GM12878 (cell line): Measurements from ENCODE around the gene LRRC45. TPM values are rescaled to one million over a fixed set of nuclear protein-coding genes. Genes with fewer than 3 reads are reported as not detected.

Experiments used
- ATAC-seq: fragments of 200-7000 bp; cut with Tn5 transposase; 3 replicates; pipeline ENCODE4 v1.9.1; 2020; ENCODE audit warnings: mild to moderate bottlenecking, moderate library complexity
- BruUV-seq: library from RNA; stranded (reverse); fragments of 400-500 nt; replicated peaks from 2 replicates; lab custom pipeline; 2021; lab: Mats Ljungman, UMichigan
- CTCF ChIA-PET: fragments of 300-600 bp; sonication (Branson Sonifier 250); formaldehyde crosslinking; extraction: SDS; loops from one replicate; lab custom pipeline; 2021; ENCODE audit warnings: inconsistent platforms; lab: Yijun Ruan, JAX
- POLR2A ChIA-PET: fragments of 350-600 bp; formaldehyde crosslinking; extraction: SDS; loops from one replicate; lab custom pipeline; 2021; ENCODE audit warnings: inconsistent platforms; lab: Charles Lee
- RAD21 ChIA-PET: fragments of 300-600 bp; sonication (Branson Sonifier 250); formaldehyde crosslinking; loops from one replicate; lab custom pipeline; 2023; ENCODE audit warnings: antibody characterized with exemption; ENCODE audit not compliant: unreplicated experiment; lab: Charles Lee
- SMC1A ChIA-PET: fragments of 300-600 bp; sonication (Branson Sonifier 250); formaldehyde crosslinking; loops from one replicate; lab custom pipeline; 2023; ENCODE audit not compliant: unreplicated experiment, uncharacterized antibody; lab: Charles Lee
- DNase-seq: peaks from one replicate; pipeline ENCODE4 v3.0.0-alpha.2; 2011; ENCODE audit warnings: low read depth, low spot score
- FAIRE-seq: peaks from 3 replicates; lab custom pipeline; 2011; peaks lifted over from hg19 to GRCh38; lab: Jason Lieb, UNC
- H2AFZ ChIP-seq: 2 replicates; pipeline ENCODE4 v1.6.0; 2011; ENCODE audit warnings: low read depth, low read length, control low read depth; ENCODE audit not compliant: control insufficient read depth
- H3K27ac ChIP-seq: 2 replicates; pipeline ENCODE4 v1.5.1; 2011; ENCODE audit warnings: control low read depth; ENCODE audit not compliant: control insufficient read depth, insufficient read depth
- H3K27me3 ChIP-seq, 2 experiments: replicated peaks in 1 of 2; 2 replicates each; pipeline versions ENCODE4 v1.6.0 to v1.6.1; 2011; ENCODE audit warnings: low read length in 1 of 2; ENCODE audit not compliant: control insufficient read depth in 2 of 2, insufficient read depth in 2 of 2
- H3K36me3 ChIP-seq, 2 experiments: 2 replicates each; pipeline ENCODE4 v1.5.1; 2011; ENCODE audit warnings: low read length in 1 of 2; ENCODE audit not compliant: control insufficient read depth in 2 of 2, insufficient read depth in 2 of 2
- H3K4me1 ChIP-seq: 2 replicates; pipeline ENCODE4 v1.6.1; 2011; ENCODE audit warnings: mild to moderate bottlenecking, low read length, moderate library complexity, mixed read lengths; ENCODE audit not compliant: control insufficient read depth, insufficient read depth
- H3K4me2 ChIP-seq: 2 replicates; pipeline ENCODE4 v1.6.0; 2011; ENCODE audit warnings: control low read depth; ENCODE audit not compliant: control insufficient read depth, insufficient read depth
- H3K4me3 ChIP-seq: fragments of 200-600 bp; sonication (generic); 2 replicates; pipeline ENCODE4 v1.5.1; 2016
- H3K79me2 ChIP-seq: 2 replicates; pipeline ENCODE4 v1.6.0; 2011; ENCODE audit warnings: low read length; ENCODE audit not compliant: control insufficient read depth, insufficient read depth
- H3K9ac ChIP-seq: 2 replicates; pipeline ENCODE4 v1.8.0; 2011; ENCODE audit warnings: low read length, control low read depth, mixed read lengths; ENCODE audit not compliant: control insufficient read depth, insufficient read depth
- H3K9me3 ChIP-seq: replicated peaks from 3 replicates; pipeline ENCODE4 v1.5.1; 2011; ENCODE audit warnings: mild to moderate bottlenecking, low read length; ENCODE audit not compliant: control insufficient read depth, insufficient read depth
- H4K20me1 ChIP-seq: 2 replicates; pipeline ENCODE4 v1.6.0; 2011; ENCODE audit not compliant: control insufficient read depth, insufficient read depth
- ATF3 ChIP-seq: IDR thresholded peaks from 2 replicates; pipeline ENCODE4 v1.6.1; 2011; ENCODE audit warnings: low read depth, mild to moderate bottlenecking, low read length, moderate library complexity, borderline replicate concordance; ENCODE audit errors: extremely low read depth
- ATF7 ChIP-seq: fragments of 450-650 bp; IDR thresholded peaks from 2 replicates; pipeline ENCODE4 v1.6.1; 2016; ENCODE audit warnings: low read depth, mild to moderate bottlenecking
- BMI1 ChIP-seq: fragments of 450-650 bp; IDR thresholded peaks from 2 replicates; pipeline ENCODE4 v1.6.1; 2016; ENCODE audit warnings: mild to moderate bottlenecking, moderate library complexity, borderline replicate concordance
- E2F4 ChIP-seq: IDR thresholded peaks from 2 replicates; pipeline ENCODE4 v1.6.1; 2012; ENCODE audit warnings: low read depth, low read length, improper control_type of control experiment
- EED ChIP-seq: sonication (generic); IDR thresholded peaks from 2 replicates; pipeline ENCODE4 v1.6.1; 2016; ENCODE audit warnings: antibody characterized with exemption, low read depth
- EGR1 ChIP-seq, 2 experiments: IDR thresholded peaks; 1 replicate in 1 of 2; 2 replicates in 1 of 2; pipeline ENCODE4 v1.6.1; 2011 to 2012; ENCODE audit warnings: low read depth in 2 of 2, low read length in 2 of 2, borderline replicate concordance in 1 of 2, mild to moderate bottlenecking in 1 of 2, moderate library complexity in 1 of 2
- GABPA ChIP-seq: IDR thresholded peaks from 2 replicates; pipeline ENCODE4 v1.6.1; 2014; ENCODE audit warnings: antibody characterized with exemption, low read depth, mild to moderate bottlenecking, inconsistent platforms
- JUNB ChIP-seq: IDR thresholded peaks from 2 replicates; pipeline ENCODE4 v1.6.1; 2016; ENCODE audit warnings: antibody characterized with exemption, mild to moderate bottlenecking
- NBN ChIP-seq: fragments of 450-650 bp; IDR thresholded peaks from 2 replicates; pipeline ENCODE4 v1.6.1; 2016
- NR2F1 ChIP-seq: fragments of 450-650 bp; conservative IDR thresholded peaks from 2 replicates; pipeline ENCODE4 v1.6.1; 2017; ENCODE audit warnings: mild to moderate bottlenecking
- RCOR1 ChIP-seq: conservative IDR thresholded peaks from 2 replicates; pipeline ENCODE4 v1.6.1; 2012; ENCODE audit warnings: low read depth, low read length, improper control_type of control experiment
- STAT1 ChIP-seq: fragments of 450-650 bp; conservative IDR thresholded peaks from 2 replicates; pipeline ENCODE4 v1.6.1; 2014; ENCODE audit warnings: antibody characterized with exemption, mild to moderate bottlenecking
- ZSCAN29 ChIP-seq: fragments of 450-650 bp; IDR thresholded peaks from 2 replicates; pipeline ENCODE4 v1.6.1; 2017; ENCODE audit warnings: mild to moderate bottlenecking, moderate library complexity
- WGBS: methylation state at CpG from one replicate; pipeline ENCODE4 v1.1.6; 2016; ENCODE audit warnings: low lambda C conversion rate; ENCODE audit not compliant: insufficient replicate concordance, insufficient coverage; ENCODE audit errors: missing lambda C conversion rate; 5-methylcytosine and 5-hydroxymethylcytosine counted together
- in situ Hi-C: fragments of 300-500 bp; cut with MboI; formaldehyde crosslinking; loops from 9 replicates; pipeline ENCODE4 v1.14.3; 2018; ENCODE audit warnings: mixed read lengths
- intact Hi-C: fragments of 100-400 bp; cut with micrococcal nuclease; formaldehyde crosslinking; loops from one replicate; pipeline ENCODE4 v1.14.2; 2022; ENCODE audit not compliant: unreplicated experiment
- polyA plus RNA-seq, 11 experiments: library from polyadenylated mRNA; depleted of rRNA in 4 of 11; unstranded in 6 of 11; stranded (reverse) in 5 of 11; fragments of >200 nt; fragmentation: Nextera tagmentation in 4 of 11; fragmentation: Illumina TruSeq in 1 of 11; extraction: Ambion mirVana in 4 of 11; extraction: Trizol in 1 of 11; gene quantifications; 1 replicate in 1 of 11; 2 replicates in 10 of 11; pipeline versions ENCODE4 v1.2.1 to v1.2.3, GENCODE V29; 2011 to 2016; ENCODE audit warnings: inconsistent platforms in 2 of 11, missing spikeins in 2 of 11, low read depth in 1 of 11
- total RNA-seq, 4 experiments: library from RNA; depleted of rRNA in 3 of 4; stranded (reverse); fragments of >200 nt in 3 of 4; fragmentation: Illumina TruSeq in 1 of 4; extraction: Trizol in 1 of 4; gene quantifications; 2 replicates each; pipeline versions ENCODE4 v1.2.1 to v1.2.3, GENCODE V29; 2013 to 2021

The LRRC45 gene
- total and polyA plus RNA-seq, 10 of the 15 experiments (the other 5 are each of a cell fraction or from before 2014, with no cell fraction given): 0.03 to 27.7 (median 10.4) TPM

- 98% methylated on average over 10 of the region's 13 CpGs for WGBS
- POLR2A ChIA-PET: no interaction called here
- no peak overlapping the region for H3K9ac ChIP-seq
- no peak for TF ChIP-seq ZSCAN29
- TF ChIP-seq E2F4: no peak
- TF ChIP-seq NR2F1: no peak
- TF ChIP-seq STAT1: no peak
- TF ChIP-seq EED: no peak
- TF ChIP-seq ATF7: no peak
- TF ChIP-seq JUNB: no peak
- TF ChIP-seq EGR1 (IDR thresholded peaks at IDR 0.05; ENCODE audit: borderline replicate concordance in 1 of 2, low read depth in 2 of 2, low read length in 2 of 2): no peak
- TF ChIP-seq BMI1: no peak
- TF ChIP-seq GABPA: no peak
- no peak for TF ChIP-seq ATF3
- TF ChIP-seq NBN: no peak
- no peak for TF ChIP-seq RCOR1
- ATAC-seq (no peak), DNase-seq (no peak), FAIRE-seq (no peak)
- H2AFZ ChIP-seq: no peak overlapping the region
- no peaks in the 10 kb centered on the region for H3K9me3 ChIP-seq
- no peak overlapping the region for H3K27ac ChIP-seq
- H3K4me1 ChIP-seq: peaks cover 8% of the 10 kb centered on the region
- H4K20me1 ChIP-seq: no peaks in the 10 kb centered on the region
- intact Hi-C loops: no loop called here
- no TSS peak for BruUV-seq
- in situ Hi-C loops: no loop called here
- RAD21 ChIA-PET: interaction anchor here (0.8 to 1.2 kb wide), 2 partner anchors 69 to 126 kb away, joined by 3 to 4 read pairs; no protein-coding TSS in a partner anchor
- peaks cover 5% of the 10 kb centered on the region for H3K79me2 ChIP-seq
- no peak overlapping the region for H3K4me2 ChIP-seq
- SMC1A ChIA-PET: no interaction called here
- CTCF ChIA-PET: interaction anchor here (0.8 to 1.8 kb wide), 3 partner anchors 8 to 69 kb away, joined by 3 to 7 read pairs (median 4); partner anchors contain the start of gene DCXR
- H3K27me3 ChIP-seq: no peaks in the 10 kb centered on the region
- no peaks in the 10 kb centered on the region; a peak in 1 of 4 replicates for H3K36me3 ChIP-seq
- H3K4me3 ChIP-seq: no peak overlapping the region
Measured at GRCh38 chr17:82028246-82028645, 5.1 kb downstream of the LRRC45 start.
